ENCODE results near the gene IGF2.

The IGF2 gene

GRCh38 chr11:2104524-2105440, 34.4 kb downstream of the IGF2 start:
- DNase-seq (ENCODE audit: low read depth in 2 of 2, low spot score in 1 of 2) = no peak

DNA sequence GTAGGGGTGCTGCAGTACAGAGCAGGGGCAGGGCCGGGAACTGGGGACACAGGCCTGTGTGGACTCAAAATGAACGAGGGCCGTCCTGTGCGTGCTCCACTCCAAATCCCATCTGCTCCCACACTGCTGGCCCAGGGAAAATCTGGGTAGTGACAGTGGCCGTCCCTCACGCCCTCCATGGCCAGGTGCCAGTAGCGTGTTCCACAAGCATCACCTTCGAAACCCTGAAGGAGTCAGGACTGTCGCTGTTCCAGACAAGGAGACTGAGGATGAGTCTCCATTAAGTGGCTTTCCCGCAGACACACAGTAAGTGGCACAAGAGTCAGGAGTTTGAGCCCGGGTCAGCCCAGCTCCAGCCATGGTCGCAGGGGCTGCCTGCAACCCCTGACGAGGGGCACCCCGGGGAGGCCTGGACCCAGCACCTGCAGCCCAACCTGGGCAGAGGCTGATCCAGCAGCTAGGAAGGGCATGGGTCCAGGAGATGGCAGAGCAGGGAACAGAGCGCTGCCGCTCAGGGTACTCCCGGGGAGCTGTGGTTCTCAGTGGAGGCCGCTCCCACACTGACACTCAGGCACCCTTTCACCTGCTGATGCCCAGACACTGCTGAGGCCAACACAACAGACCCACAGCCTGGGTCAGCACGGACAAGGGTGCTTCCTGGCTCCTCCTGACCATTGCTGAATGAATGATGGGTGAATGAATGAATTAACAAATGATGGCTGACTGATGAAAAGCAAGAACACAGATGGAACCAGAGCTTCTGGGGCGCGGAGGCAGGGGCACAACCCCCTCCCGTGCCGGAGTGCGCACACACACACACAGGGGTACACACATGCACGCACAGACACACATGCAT, 35.3 kb downstream of the IGF2 start:
- no peak for DNase-seq (ENCODE audit: low read depth in 2 of 2, low spot score in 1 of 2)

GRCh38 chr11:2102883-2103213, 36.3 kb downstream of the IGF2 start:
- no peak for DNase-seq (ENCODE audit: low read depth in 2 of 2, low spot score in 1 of 2)

DNA sequence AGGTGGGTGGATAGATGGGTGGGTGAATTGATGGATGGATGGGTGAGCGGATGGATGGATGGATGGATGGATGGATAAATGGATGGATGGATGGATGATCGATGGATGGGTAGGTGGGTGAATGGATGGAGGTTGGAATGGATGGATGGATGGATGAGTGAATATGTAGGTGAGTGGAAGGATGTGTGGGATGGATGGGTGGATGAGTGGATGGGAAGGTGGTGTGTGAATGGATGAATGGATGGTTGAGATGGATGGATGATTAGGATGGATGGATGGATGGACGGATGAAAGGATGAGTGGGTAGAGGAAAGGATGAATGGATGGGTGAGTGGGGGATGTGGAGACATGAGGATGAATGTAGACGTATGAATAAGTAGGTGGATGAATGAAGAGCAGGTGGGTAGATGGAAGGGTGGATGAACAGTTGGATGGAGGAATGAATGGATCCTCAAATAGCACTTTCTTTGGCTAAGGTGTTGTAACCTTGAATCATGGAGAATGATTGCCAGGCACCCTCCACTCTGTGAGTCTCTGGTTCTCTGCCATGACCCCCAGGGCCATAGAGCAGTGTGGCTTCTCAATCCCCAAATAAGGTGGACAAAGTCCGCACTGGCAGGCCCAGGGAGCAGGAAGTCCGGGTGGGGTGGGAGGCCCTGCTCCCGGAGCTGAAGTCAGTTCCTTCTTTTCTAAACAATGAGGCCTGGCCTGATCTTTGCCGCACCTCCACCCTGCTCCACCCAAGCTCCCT, 36.9 kb downstream of the IGF2 start:
- DNase-seq (ENCODE audit: low read depth in 2 of 2, low spot score in 1 of 2) = no peak

- no peak for DNase-seq (ENCODE audit: low read depth in 2 of 2, low spot score in 1 of 2)
Measured at GRCh38 chr11:2101171-2101675, 38.0 kb downstream of the IGF2 start.

GRCh38 chr11:2100361-2101170, 38.6 kb downstream of the IGF2 start:
- DNase-seq (ENCODE audit: low read depth in 2 of 2, low spot score in 1 of 2) = no peak

GRCh38 chr11:2099516-2100349, 39.5 kb downstream of the IGF2 start:
- DNase-seq (ENCODE audit: low read depth in 2 of 2, low spot score in 1 of 2) = no peak

- DNase-seq (ENCODE audit: low read depth in 2 of 2, low spot score in 1 of 2) = no peak
Measured at GRCh38 chr11:2098691-2099515, 40.3 kb downstream of the IGF2 start.

DNA sequence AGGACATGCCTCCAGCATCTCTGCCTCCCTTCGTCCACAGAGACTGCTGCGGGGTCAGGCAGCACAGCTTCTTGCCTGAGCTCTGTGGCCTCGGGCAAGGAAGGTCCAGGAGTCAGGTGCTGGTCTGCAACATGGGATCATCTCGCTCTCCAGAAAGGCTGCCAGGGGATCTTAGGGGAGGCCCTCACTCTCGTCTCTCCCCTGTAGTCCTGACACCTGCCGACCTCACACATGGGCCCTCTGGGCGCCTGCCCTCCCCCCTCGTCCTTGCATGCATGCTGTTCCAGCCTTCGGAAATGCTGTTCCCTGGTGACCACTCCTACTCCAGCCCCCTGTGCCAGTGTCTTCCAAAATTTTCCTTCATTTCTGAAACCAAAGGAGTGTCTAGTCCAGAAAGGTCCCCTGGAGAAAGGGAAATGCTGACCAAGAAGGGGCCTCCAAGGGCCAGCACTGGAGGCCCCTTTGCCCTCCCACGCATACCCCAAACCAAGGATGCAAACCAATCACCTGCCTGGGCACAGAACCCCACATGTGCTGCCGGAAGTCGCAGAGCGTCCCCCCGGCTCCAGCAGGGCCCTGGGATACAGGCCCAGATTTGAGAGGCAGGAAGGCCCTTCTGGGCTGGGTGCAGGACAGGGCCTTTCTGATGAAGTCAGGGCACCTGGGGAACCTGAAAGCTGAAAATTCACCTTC, 41.0 kb downstream of the IGF2 start:
- DNase-seq (ENCODE audit: low read depth in 2 of 2, low spot score in 1 of 2) = no peak

- DNase-seq (ENCODE audit: low read depth in 2 of 2, low spot score in 1 of 2) = no peak
Measured at GRCh38 chr11:2097356-2097997, 41.7 kb downstream of the IGF2 start.

DNA sequence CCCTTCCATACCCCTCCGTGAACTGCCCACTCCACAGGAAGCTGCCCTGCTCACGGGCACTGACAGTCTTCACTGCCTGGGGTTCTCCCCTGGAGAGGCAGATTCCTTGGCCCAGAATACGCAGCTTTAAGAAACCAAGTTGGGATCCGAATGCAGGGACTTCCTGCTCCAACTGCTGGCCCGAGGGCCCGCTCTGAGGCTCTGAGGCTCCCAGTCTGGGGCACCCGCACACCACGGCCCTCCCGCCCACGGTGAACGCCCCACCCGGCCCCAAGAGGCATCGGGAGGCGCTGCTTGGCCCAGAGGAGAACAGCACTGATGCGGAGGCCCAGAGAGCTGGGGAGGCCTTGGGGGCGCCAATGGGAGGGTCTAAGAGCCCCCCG, 42.3 kb downstream of the IGF2 start:
- no peak for DNase-seq (ENCODE audit: low read depth in 2 of 2, low spot score in 1 of 2)

DNA sequence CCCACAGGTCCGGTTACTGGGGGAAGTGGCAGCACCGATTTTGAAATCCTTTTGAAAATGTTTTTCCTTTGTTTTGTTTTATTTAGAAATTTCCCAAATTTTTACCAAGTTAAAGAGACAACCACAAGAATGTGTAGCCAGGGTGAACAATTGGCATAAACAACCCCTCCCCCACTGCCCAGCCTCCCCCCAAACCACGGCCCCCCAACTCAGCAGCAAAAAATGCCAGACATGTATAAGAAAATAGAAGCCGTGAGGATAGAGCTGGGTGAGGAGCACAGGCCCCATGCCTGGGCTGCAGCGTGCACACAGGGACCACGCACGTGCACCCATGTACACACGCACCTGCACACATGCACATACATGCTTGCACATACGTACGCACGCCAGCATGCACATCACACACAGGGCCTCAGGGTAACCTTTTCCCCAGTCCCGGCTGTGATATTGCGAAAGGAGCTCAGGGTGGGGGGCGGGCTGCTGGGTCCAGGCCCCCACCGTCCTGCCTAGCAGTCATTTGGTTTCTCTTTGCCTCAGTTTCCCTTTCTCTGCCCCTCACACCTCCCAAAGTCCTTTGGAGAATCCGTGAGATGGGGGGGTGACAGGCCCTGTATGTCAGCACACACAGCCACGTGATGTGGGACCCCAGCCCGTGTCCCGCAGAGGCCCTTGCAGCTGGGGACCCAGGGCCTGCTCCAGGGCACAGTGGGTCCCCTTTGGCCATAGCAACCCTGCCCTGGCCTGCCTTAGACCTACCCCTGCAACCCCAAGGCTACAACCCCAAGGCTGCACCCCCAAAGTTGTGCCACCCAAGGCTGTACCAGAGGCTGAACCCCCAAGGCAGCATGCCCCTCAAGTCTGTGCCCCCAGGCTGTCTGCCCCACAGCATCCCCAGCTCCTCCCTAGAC, 42.9 kb downstream of the IGF2 start:
- DNase-seq (ENCODE audit: low read depth in 2 of 2, low spot score in 1 of 2) = no peak

DNA sequence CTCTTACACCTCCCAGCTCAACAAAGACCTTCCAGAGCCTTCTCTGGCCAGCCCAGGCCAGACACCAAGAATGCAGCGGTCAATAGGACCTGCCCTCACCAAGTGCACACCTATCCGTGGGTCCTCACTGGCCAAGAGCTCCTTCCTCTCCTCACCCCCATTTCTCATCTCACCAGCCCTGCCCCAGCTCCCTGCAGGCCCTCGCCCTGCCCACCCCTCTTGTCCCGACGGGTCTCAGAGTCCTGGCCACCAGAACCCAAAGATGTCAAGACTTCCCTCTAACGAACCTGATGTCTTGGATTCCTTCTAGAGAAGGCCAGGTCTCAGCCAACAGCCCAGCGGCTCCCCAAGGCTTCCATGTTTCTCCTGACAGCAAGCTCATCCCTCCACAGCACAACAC, 43.6 kb downstream of the IGF2 start:
- no peak for DNase-seq (ENCODE audit: low read depth in 2 of 2, low spot score in 1 of 2)

GRCh38 chr11:2095198-2095520, 44.0 kb downstream of the IGF2 start:
- DNase-seq (ENCODE audit: low read depth in 2 of 2, low spot score in 1 of 2) = no peak

- no peak for DNase-seq (ENCODE audit: low read depth in 2 of 2, low spot score in 1 of 2)
Measured at GRCh38 chr11:2094354-2095197, 44.6 kb downstream of the IGF2 start.
